ENCODE results near the gene SYTL4. TPM values are rescaled to one million over a fixed set of nuclear protein-coding genes. Genes with fewer than 3 reads are reported as not detected.

SYTL4 gene
- total RNA-seq, 1 donor from 2014 or later = 16.4 TPM

DNA sequence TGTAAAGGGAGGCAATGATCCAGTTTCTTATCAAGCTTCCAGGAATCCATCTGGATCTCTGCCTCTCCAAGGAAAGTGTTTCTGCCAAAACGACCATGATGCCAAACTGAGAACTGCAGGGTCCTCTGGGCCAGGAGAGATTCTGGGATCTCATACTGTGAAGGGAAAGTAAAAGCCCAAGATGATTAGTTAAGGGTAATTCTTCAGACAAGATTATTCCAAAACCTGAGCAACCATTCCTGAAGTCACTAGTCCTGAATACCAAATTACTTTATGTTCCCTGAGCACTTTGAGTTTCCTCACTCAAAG lies 46.0 kb downstream of the SYTL4 start:
- Histone ChIP-seq H3K4me1 (no peaks in the 10 kb centered on the region), H3K27ac (no peak overlapping the region), H3K36me3 (no peaks in the 10 kb centered on the region), H3K27me3 (no peaks in the 10 kb centered on the region), H3K9me3 (no peaks in the 10 kb centered on the region), H3K4me3 (no peak overlapping the region)
- no peak for DNase-seq
- no peak for ATAC-seq
- intact Hi-C loops (cut with DNase I) = loop anchor here (10.0 kb wide), 1 partner anchor 79 kb away; no protein-coding TSS in a partner anchor
- TF ChIP-seq, protein P1, sequence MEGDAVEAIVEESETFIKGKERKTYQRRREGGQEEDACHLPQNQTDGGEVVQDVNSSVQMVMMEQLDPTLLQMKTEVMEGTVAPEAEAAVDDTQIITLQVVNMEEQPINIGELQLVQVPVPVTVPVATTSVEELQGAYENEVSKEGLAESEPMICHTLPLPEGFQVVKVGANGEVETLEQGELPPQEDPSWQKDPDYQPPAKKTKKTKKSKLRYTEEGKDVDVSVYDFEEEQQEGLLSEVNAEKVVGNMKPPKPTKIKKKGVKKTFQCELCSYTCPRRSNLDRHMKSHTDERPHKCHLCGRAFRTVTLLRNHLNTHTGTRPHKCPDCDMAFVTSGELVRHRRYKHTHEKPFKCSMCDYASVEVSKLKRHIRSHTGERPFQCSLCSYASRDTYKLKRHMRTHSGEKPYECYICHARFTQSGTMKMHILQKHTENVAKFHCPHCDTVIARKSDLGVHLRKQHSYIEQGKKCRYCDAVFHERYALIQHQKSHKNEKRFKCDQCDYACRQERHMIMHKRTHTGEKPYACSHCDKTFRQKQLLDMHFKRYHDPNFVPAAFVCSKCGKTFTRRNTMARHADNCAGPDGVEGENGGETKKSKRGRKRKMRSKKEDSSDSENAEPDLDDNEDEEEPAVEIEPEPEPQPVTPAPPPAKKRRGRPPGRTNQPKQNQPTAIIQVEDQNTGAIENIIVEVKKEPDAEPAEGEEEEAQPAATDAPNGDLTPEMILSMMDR (IDR thresholded peaks at IDR 0.05) = no peak

GRCh38 chrX:100685284-100685996 lies 46.5 kb downstream of the SYTL4 start:
- no peaks in the 10 kb centered on the region for H3K36me3 ChIP-seq
- TF ChIP-seq, protein P1 (IDR thresholded peaks at IDR 0.05) = peak; percentile 75
- intact Hi-C loops (cut with DNase I) = loop anchor here (10.0 kb wide), 1 partner anchor 79 kb away; no protein-coding TSS in a partner anchor
- no peaks in the 10 kb centered on the region for H3K9me3 ChIP-seq
- DNase-seq (no peak), ATAC-seq (peak; percentile 92)
- no peak overlapping the region for H3K4me3 ChIP-seq
- no peaks in the 10 kb centered on the region for H3K4me1 ChIP-seq
- H3K27me3 ChIP-seq = no peaks in the 10 kb centered on the region
- no peak overlapping the region for H3K27ac ChIP-seq

DNA sequence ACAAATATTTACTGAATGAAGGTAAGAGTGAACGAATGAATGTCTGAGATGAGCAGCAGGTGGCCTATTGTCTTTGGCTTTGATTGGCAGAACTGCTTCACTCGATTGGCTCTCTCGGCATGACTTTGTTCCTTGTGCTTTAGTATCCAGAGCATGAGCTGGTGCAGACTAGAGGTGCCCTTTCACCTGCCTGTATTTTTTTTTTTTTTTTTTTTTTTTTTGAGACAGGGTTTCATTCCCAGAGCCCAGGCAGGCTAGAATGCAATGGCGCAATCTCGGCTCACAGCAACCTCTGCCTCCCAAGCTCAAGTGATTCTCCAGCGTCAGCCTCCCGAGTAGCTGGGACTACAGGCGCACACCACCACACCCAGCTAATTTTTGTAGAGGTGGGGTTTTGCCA lies 49.0 kb downstream of the SYTL4 start:
- Histone ChIP-seq H3K36me3 (no peaks in the 10 kb centered on the region), H3K9me3 (no peaks in the 10 kb centered on the region), H3K4me1 (no peaks in the 10 kb centered on the region), H3K27ac (no peak overlapping the region), H3K4me3 (no peak overlapping the region), H3K27me3 (no peaks in the 10 kb centered on the region)
- TF ChIP-seq, protein P1 (IDR thresholded peaks at IDR 0.05) = no peak
- DNase-seq (no peak), ATAC-seq (no peak)
- intact Hi-C loops (cut with DNase I) = loop anchor here (10.0 kb wide), 1 partner anchor 82 kb away; no protein-coding TSS in a partner anchor

GRCh38 chrX:100681599-100681998 lies 50.3 kb downstream of the SYTL4 start:
- Histone ChIP-seq H3K27me3 (no peaks in the 10 kb centered on the region), H3K9me3 (no peaks in the 10 kb centered on the region), H3K27ac (no peak overlapping the region), H3K4me3 (no peak overlapping the region), H3K4me1 (no peaks in the 10 kb centered on the region), H3K36me3 (no peaks in the 10 kb centered on the region)
- intact Hi-C loops (cut with DNase I) = loop anchor here (10.0 kb wide), 1 partner anchor 83 kb away; no protein-coding TSS in a partner anchor
- ATAC-seq (no peak), DNase-seq (no peak)
- TF ChIP-seq, protein P1 (IDR thresholded peaks at IDR 0.05) = no peak

GRCh38 chrX:100680756-100681155 lies 51.2 kb downstream of the SYTL4 start:
- ATAC-seq (no peak), DNase-seq (no peak)
- Histone ChIP-seq H3K27ac (no peak overlapping the region), H3K9me3 (no peaks in the 10 kb centered on the region), H3K36me3 (no peaks in the 10 kb centered on the region), H3K4me1 (no peaks in the 10 kb centered on the region), H3K4me3 (no peak overlapping the region), H3K27me3 (no peaks in the 10 kb centered on the region)
- intact Hi-C loops (cut with DNase I) = loop anchor here (10.0 kb wide), 1 partner anchor 84 kb away; no protein-coding TSS in a partner anchor
- TF ChIP-seq, protein P1 (IDR thresholded peaks at IDR 0.05) = no peak

All from upper lobe of right lung (tissue), 1 donor.